Measurements from ENCODE around the gene LGI2.

LGI2 gene

DNA sequence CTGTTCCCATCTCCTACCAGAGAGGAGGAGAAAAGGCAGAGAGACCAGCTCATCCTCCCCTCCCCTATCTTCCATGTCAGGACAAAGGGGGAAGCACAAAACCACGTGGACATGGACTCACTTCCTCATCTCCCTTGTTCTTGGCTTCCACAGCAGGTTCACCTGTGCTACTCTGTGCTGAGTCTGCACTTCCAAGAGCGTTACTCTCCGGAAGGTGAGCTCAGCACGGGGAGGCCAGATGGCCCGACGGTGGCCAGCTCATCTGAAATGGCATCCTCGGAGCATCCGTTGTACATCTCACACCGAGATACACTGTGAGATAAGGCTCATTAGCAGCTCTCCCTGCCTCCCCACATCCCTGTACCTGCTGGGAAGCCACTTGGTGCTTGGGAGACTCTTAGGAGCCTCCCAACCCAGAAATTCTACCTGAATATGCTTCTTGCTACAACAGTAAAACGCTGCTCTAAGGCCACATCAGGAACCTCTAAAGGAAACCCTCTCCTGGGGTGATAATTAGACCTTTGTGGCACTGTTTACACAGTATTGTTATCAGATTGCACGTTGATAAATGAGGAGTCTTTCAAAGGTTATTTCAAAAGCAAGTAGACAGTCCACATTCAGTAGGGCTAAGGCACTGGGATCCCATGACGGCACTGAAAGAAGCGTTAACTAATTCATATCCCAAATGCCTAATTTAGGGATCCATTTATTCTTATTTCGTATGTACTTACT lies 19.4 kb downstream of the LGI2 start:
- no peaks in the 10 kb centered on the region for H3K27me3 ChIP-seq (ENCODE audit: insufficient read depth, low read length)
- H3K27ac ChIP-seq (ENCODE audit: low read depth, low read length), result no peak overlapping the region
- H3K4ac ChIP-seq (ENCODE audit: low read depth, low read length), result no peak overlapping the region
- WGBS (ENCODE audit: extremely low coverage, insufficient coverage, insufficient read length), result no CpG with 5 or more reads among the region's 14 CpGs
- no peak overlapping the region for H4K91ac ChIP-seq (ENCODE audit: low read depth, low read length)
- H2BK120ac ChIP-seq (ENCODE audit: insufficient read depth, low read length, poor library complexity), result no peak overlapping the region
- no peak overlapping the region for H2BK12ac ChIP-seq (ENCODE audit: low read length)
- H3K18ac ChIP-seq (ENCODE audit: low read length), result no peak overlapping the region
- no peak for DNase-seq
- no peak overlapping the region for H4K8ac ChIP-seq (ENCODE audit: low read depth, low read length)
- H3K79me1 ChIP-seq (ENCODE audit: low read length), result no peaks in the 10 kb centered on the region
- no peaks in the 10 kb centered on the region for H3K79me2 ChIP-seq (ENCODE audit: control insufficient read depth, insufficient read depth, low read length, poor library complexity)
- H3K9me3 ChIP-seq (ENCODE audit: insufficient read depth, low read depth, low read length), result no peaks in the 10 kb centered on the region
- H3K4me1 ChIP-seq (ENCODE audit: control insufficient read depth in 1 of 2, insufficient read depth in 2 of 2, low read length in 2 of 2), result peaks cover 0 to 3% of the 10 kb centered on the region in 2 experiments
- no peak overlapping the region for H4K12ac ChIP-seq (ENCODE audit: low read depth, low read length)
- H3K9ac ChIP-seq (ENCODE audit: low read length), result no peak overlapping the region
- no peak overlapping the region for H3K23ac ChIP-seq (ENCODE audit: low read length)
- H3K14ac ChIP-seq (ENCODE audit: low read length), result no peak overlapping the region
- H2AFZ ChIP-seq (ENCODE audit: insufficient read depth, low read length, poor library complexity), result no peak overlapping the region
- H3K4me3 ChIP-seq (ENCODE audit: low read depth, low read length), result no peak overlapping the region
- no peaks in the 10 kb centered on the region for H3K36me3 ChIP-seq (ENCODE audit: control insufficient read depth in 1 of 2, insufficient read depth in 2 of 2, low read length in 2 of 2)
- no peak overlapping the region for H2BK5ac ChIP-seq (ENCODE audit: low read depth, low read length, poor library complexity)
- no peak overlapping the region for H2AK5ac ChIP-seq (ENCODE audit: low read length)
- H3K4me2 ChIP-seq (ENCODE audit: low read length), result no peak overlapping the region

DNA sequence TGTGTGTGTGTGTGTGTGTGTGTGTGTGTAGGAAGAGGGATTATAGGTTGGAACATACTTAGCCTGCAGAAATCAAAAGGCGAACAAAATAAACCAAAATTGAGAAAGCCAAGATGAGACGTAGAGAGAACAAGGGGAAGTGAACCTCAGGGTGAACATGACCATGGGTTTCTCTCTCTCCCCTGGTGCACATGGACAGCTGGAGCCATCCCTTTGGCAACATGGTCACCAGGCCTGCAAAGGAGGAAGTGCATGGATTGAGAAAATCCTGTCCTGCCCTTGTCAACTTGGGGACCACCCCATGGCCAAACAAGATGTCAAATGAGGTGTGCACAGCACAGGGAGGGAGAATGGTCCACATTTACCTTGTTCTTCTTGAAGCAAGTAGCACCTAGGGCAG lies 23.1 kb downstream of the LGI2 start:
- Histone ChIP-seq H3K4me1 (ENCODE audit: control insufficient read depth in 1 of 2, insufficient read depth in 2 of 2, low read length in 2 of 2) (no peaks in the 10 kb centered on the region), H3K23ac (ENCODE audit: low read length) (no peak overlapping the region), H3K27ac (ENCODE audit: low read depth, low read length) (no peak overlapping the region), H2AFZ (ENCODE audit: insufficient read depth, low read length, poor library complexity) (no peak overlapping the region), H3K9ac (ENCODE audit: low read length) (no peak overlapping the region), H3K18ac (ENCODE audit: low read length) (no peak overlapping the region), H3K27me3 (ENCODE audit: insufficient read depth, low read length) (no peaks in the 10 kb centered on the region), H4K12ac (ENCODE audit: low read depth, low read length) (no peak overlapping the region), H3K79me2 (ENCODE audit: control insufficient read depth, insufficient read depth, low read length, poor library complexity) (no peaks in the 10 kb centered on the region), H3K36me3 (ENCODE audit: control insufficient read depth in 1 of 2, insufficient read depth in 2 of 2, low read length in 2 of 2) (no peaks in the 10 kb centered on the region), H3K14ac (ENCODE audit: low read length) (no peak overlapping the region), H3K4me2 (ENCODE audit: low read length) (no peak overlapping the region), H4K8ac (ENCODE audit: low read depth, low read length) (no peak overlapping the region), H2AK5ac (ENCODE audit: low read length) (no peak overlapping the region), H2BK120ac (ENCODE audit: insufficient read depth, low read length, poor library complexity) (no peak overlapping the region), H3K4me3 (ENCODE audit: low read depth, low read length) (no peak overlapping the region), H2BK12ac (ENCODE audit: low read length) (no peak overlapping the region), H3K9me3 (ENCODE audit: insufficient read depth, low read depth, low read length) (no peaks in the 10 kb centered on the region), H2BK5ac (ENCODE audit: low read depth, low read length, poor library complexity) (no peak overlapping the region), H3K4ac (ENCODE audit: low read depth, low read length) (no peak overlapping the region), H3K79me1 (ENCODE audit: low read length) (no peaks in the 10 kb centered on the region), H4K91ac (ENCODE audit: low read depth, low read length) (no peak overlapping the region)
- WGBS (ENCODE audit: extremely low coverage, insufficient coverage, insufficient read length), result no CpG with 5 or more reads among the region's 2 CpGs
- no peak for DNase-seq

GRCh38 chr4:25002681-25003080 lies 28.1 kb downstream of the LGI2 start:
- Histone ChIP-seq H3K18ac (ENCODE audit: low read length) (no peak overlapping the region), H2BK5ac (ENCODE audit: low read depth, low read length, poor library complexity) (no peak overlapping the region), H3K14ac (ENCODE audit: low read length) (no peak overlapping the region), H2BK120ac (ENCODE audit: insufficient read depth, low read length, poor library complexity) (no peak overlapping the region), H2AK5ac (ENCODE audit: low read length) (no peak overlapping the region), H4K12ac (ENCODE audit: low read depth, low read length) (no peak overlapping the region), H3K79me1 (ENCODE audit: low read length) (no peaks in the 10 kb centered on the region), H2AFZ (ENCODE audit: insufficient read depth, low read length, poor library complexity) (no peak overlapping the region), H2BK12ac (ENCODE audit: low read length) (no peak overlapping the region), H3K9ac (ENCODE audit: low read length) (no peak overlapping the region), H3K4me2 (ENCODE audit: low read length) (no peak overlapping the region), H3K4me1 (ENCODE audit: control insufficient read depth in 1 of 2, insufficient read depth in 2 of 2, low read length in 2 of 2) (peaks cover 2 to 5% of the 10 kb centered on the region in 2 experiments), H3K27me3 (ENCODE audit: insufficient read depth, low read length) (no peaks in the 10 kb centered on the region), H3K27ac (ENCODE audit: low read depth, low read length) (no peak overlapping the region), H4K8ac (ENCODE audit: low read depth, low read length) (no peak overlapping the region), H4K91ac (ENCODE audit: low read depth, low read length) (no peak overlapping the region), H3K79me2 (ENCODE audit: control insufficient read depth, insufficient read depth, low read length, poor library complexity) (no peaks in the 10 kb centered on the region), H3K36me3 (ENCODE audit: control insufficient read depth in 1 of 2, insufficient read depth in 2 of 2, low read length in 2 of 2) (no peaks in the 10 kb centered on the region), H3K4ac (ENCODE audit: low read depth, low read length) (no peak overlapping the region), H3K9me3 (ENCODE audit: insufficient read depth, low read depth, low read length) (no peaks in the 10 kb centered on the region), H3K4me3 (ENCODE audit: low read depth, low read length) (no peak overlapping the region), H3K23ac (ENCODE audit: low read length) (no peak overlapping the region)
- no peak for DNase-seq
- WGBS (ENCODE audit: extremely low coverage, insufficient coverage, insufficient read length), result no CpG with 5 or more reads among the region's 1 CpG

DNA sequence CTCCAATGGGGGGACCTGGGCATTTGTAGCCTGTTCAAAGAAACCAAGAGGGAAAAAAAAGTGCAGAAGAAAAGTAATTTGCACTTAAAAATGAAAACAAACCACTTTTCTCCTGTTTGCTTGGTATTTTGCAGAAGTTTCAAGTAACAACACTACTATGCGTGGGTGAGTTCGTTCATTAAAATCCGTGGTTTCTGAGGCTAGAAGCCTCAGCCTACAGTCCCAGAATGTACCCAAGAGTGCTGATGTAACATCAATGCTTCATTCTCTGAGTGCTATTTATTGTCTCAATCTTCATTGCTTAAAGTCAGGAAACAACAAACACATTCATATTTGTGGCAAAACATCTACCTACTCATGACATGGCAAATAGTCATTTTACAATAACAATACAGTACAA lies 29.2 kb downstream of the LGI2 start:
- WGBS (ENCODE audit: extremely low coverage, insufficient coverage, insufficient read length), result no CpG with 5 or more reads among the region's 3 CpGs
- Histone ChIP-seq H3K4me1 (ENCODE audit: control insufficient read depth in 1 of 2, insufficient read depth in 2 of 2, low read length in 2 of 2) (peaks cover 2 to 5% of the 10 kb centered on the region in 2 experiments), H3K9ac (ENCODE audit: low read length) (no peak overlapping the region), H3K79me2 (ENCODE audit: control insufficient read depth, insufficient read depth, low read length, poor library complexity) (no peaks in the 10 kb centered on the region), H3K9me3 (ENCODE audit: insufficient read depth, low read depth, low read length) (no peaks in the 10 kb centered on the region), H4K91ac (ENCODE audit: low read depth, low read length) (no peak overlapping the region), H3K79me1 (ENCODE audit: low read length) (no peaks in the 10 kb centered on the region), H3K4ac (ENCODE audit: low read depth, low read length) (no peak overlapping the region), H2BK120ac (ENCODE audit: insufficient read depth, low read length, poor library complexity) (no peak overlapping the region), H2AFZ (ENCODE audit: insufficient read depth, low read length, poor library complexity) (no peak overlapping the region), H4K12ac (ENCODE audit: low read depth, low read length) (no peak overlapping the region), H2AK5ac (ENCODE audit: low read length) (no peak overlapping the region), H3K18ac (ENCODE audit: low read length) (no peak overlapping the region), H3K27ac (ENCODE audit: low read depth, low read length) (no peak overlapping the region), H3K4me2 (ENCODE audit: low read length) (no peak overlapping the region), H3K14ac (ENCODE audit: low read length) (no peak overlapping the region), H2BK5ac (ENCODE audit: low read depth, low read length, poor library complexity) (no peak overlapping the region), H4K8ac (ENCODE audit: low read depth, low read length) (no peak overlapping the region), H2BK12ac (ENCODE audit: low read length) (no peak overlapping the region), H3K4me3 (ENCODE audit: low read depth, low read length) (no peak overlapping the region), H3K36me3 (ENCODE audit: control insufficient read depth in 1 of 2, insufficient read depth in 2 of 2, low read length in 2 of 2) (no peaks in the 10 kb centered on the region), H3K23ac (ENCODE audit: low read length) (no peak overlapping the region), H3K27me3 (ENCODE audit: insufficient read depth, low read length) (no peaks in the 10 kb centered on the region)
- DNase-seq, result no peak
